ENCODE results near the gene NCDN.
A peak's percentile ranks its signal among the peaks of the same experiment; 100 is the strongest.

The NCDN gene

GRCh38 chr1:35592991-35593769 is 35.6 kb downstream of the NCDN start:
- Histone ChIP-seq H3K27ac (ENCODE audit: low read depth, low read length) (no peak overlapping the region), H3K9ac (ENCODE audit: low read depth, low read length) (no peak overlapping the region), H3K4me1 (ENCODE audit: control insufficient read depth, insufficient read depth, low read length) (no peaks in the 10 kb centered on the region), H3K27me3 (ENCODE audit: control insufficient read depth, insufficient read depth, low read length) (no peaks in the 10 kb centered on the region), H3K4me3 (ENCODE audit: low read depth, low read length) (no peak overlapping the region), H3K9me3 (ENCODE audit: control insufficient read depth, insufficient read depth, low read length) (no peaks in the 10 kb centered on the region), H3K36me3 (ENCODE audit: control insufficient read depth, insufficient read depth, low read length) (0 out of 2 replicates have a peak, but pooled peaks cover 3% of the 10 kb centered on the region)

GRCh38 chr1:35594005-35594760 is 36.6 kb downstream of the NCDN start:
- Histone ChIP-seq H3K4me3 (ENCODE audit: low read depth, low read length) (no peak overlapping the region), H3K27me3 (ENCODE audit: control insufficient read depth, insufficient read depth, low read length) (no peaks in the 10 kb centered on the region), H3K9me3 (ENCODE audit: control insufficient read depth, insufficient read depth, low read length) (no peaks in the 10 kb centered on the region), H3K4me1 (ENCODE audit: control insufficient read depth, insufficient read depth, low read length) (no peaks in the 10 kb centered on the region), H3K9ac (ENCODE audit: low read depth, low read length) (no peak overlapping the region), H3K36me3 (ENCODE audit: control insufficient read depth, insufficient read depth, low read length) (0 out of 2 replicates have a peak, but pooled peaks cover 3% of the 10 kb centered on the region), H3K27ac (ENCODE audit: low read depth, low read length) (no peak overlapping the region)

GRCh38 chr1:35595684-35596083 is 38.1 kb downstream of the NCDN start:
- Histone ChIP-seq H3K4me3 (ENCODE audit: low read depth, low read length) (no peak overlapping the region), H3K36me3 (ENCODE audit: control insufficient read depth, insufficient read depth, low read length) (peaks cover 13% of the 10 kb centered on the region; the same call in 1 of the 2 replicates), H3K9me3 (ENCODE audit: control insufficient read depth, insufficient read depth, low read length) (no peaks in the 10 kb centered on the region), H3K9ac (ENCODE audit: low read depth, low read length) (no peak overlapping the region), H3K27me3 (ENCODE audit: control insufficient read depth, insufficient read depth, low read length) (no peaks in the 10 kb centered on the region), H3K27ac (ENCODE audit: low read depth, low read length) (no peak overlapping the region), H3K4me1 (ENCODE audit: control insufficient read depth, insufficient read depth, low read length) (no peaks in the 10 kb centered on the region)

- no peak overlapping the region for H3K9ac ChIP-seq (ENCODE audit: low read depth, low read length)
- H3K36me3 ChIP-seq (ENCODE audit: control insufficient read depth, insufficient read depth, low read length): peaks cover 32% of the 10 kb centered on the region
- no peak overlapping the region for H3K4me3 ChIP-seq (ENCODE audit: low read depth, low read length)
- no peak overlapping the region for H3K27ac ChIP-seq (ENCODE audit: low read depth, low read length)
- H3K9me3 ChIP-seq (ENCODE audit: control insufficient read depth, insufficient read depth, low read length): no peaks in the 10 kb centered on the region
- no peaks in the 10 kb centered on the region for H3K27me3 ChIP-seq (ENCODE audit: control insufficient read depth, insufficient read depth, low read length)
- no peaks in the 10 kb centered on the region for H3K4me1 ChIP-seq (ENCODE audit: control insufficient read depth, insufficient read depth, low read length)
Measured at GRCh38 chr1:35597870-35598269, 40.3 kb downstream of the NCDN start.

GRCh38 chr1:35598895-35599294 is 41.3 kb downstream of the NCDN start:
- no peaks in the 10 kb centered on the region for H3K9me3 ChIP-seq (ENCODE audit: control insufficient read depth, insufficient read depth, low read length)
- H3K4me1 ChIP-seq (ENCODE audit: control insufficient read depth, insufficient read depth, low read length): no peaks in the 10 kb centered on the region
- no peak overlapping the region for H3K9ac ChIP-seq (ENCODE audit: low read depth, low read length)
- H3K36me3 ChIP-seq (ENCODE audit: control insufficient read depth, insufficient read depth, low read length): peaks cover 42% of the 10 kb centered on the region
- H3K27me3 ChIP-seq (ENCODE audit: control insufficient read depth, insufficient read depth, low read length): no peaks in the 10 kb centered on the region
- H3K4me3 ChIP-seq (ENCODE audit: low read depth, low read length): no peak overlapping the region
- no peak overlapping the region for H3K27ac ChIP-seq (ENCODE audit: low read depth, low read length)

GRCh38 chr1:35599411-35599810 is 41.8 kb downstream of the NCDN start:
- Histone ChIP-seq H3K36me3 (ENCODE audit: control insufficient read depth, insufficient read depth, low read length) (peaks cover 46% of the 10 kb centered on the region), H3K4me3 (ENCODE audit: low read depth, low read length) (no peak overlapping the region), H3K27ac (ENCODE audit: low read depth, low read length) (no peak overlapping the region)

GRCh38 chr1:35600593-35600992 is 43.0 kb downstream of the NCDN start:
- H3K36me3 ChIP-seq (ENCODE audit: control insufficient read depth, insufficient read depth, low read length): peaks cover 56% of the 10 kb centered on the region
- H3K9ac ChIP-seq (ENCODE audit: low read depth, low read length): no peak overlapping the region
- H3K27ac ChIP-seq (ENCODE audit: low read depth, low read length): no peak overlapping the region

More at GRCh38 chr1:35599411-35599810, 41.8 kb downstream of the NCDN start:
- no peaks in the 10 kb centered on the region for H3K4me1 ChIP-seq (ENCODE audit: control insufficient read depth, insufficient read depth, low read length)
- H3K27me3 ChIP-seq (ENCODE audit: control insufficient read depth, insufficient read depth, low read length): no peaks in the 10 kb centered on the region
- H3K9ac ChIP-seq (ENCODE audit: low read depth, low read length): no peak overlapping the region
- H3K9me3 ChIP-seq (ENCODE audit: control insufficient read depth, insufficient read depth, low read length): no peaks in the 10 kb centered on the region

GRCh38 chr1:35603468-35603867 is 45.9 kb downstream of the NCDN start:
- H3K9ac ChIP-seq (ENCODE audit: low read depth, low read length): no peak overlapping the region
- no peak overlapping the region for H3K27ac ChIP-seq (ENCODE audit: low read depth, low read length)
- peaks cover 79% of the 10 kb centered on the region for H3K36me3 ChIP-seq (ENCODE audit: control insufficient read depth, insufficient read depth, low read length)
- H3K4me1 ChIP-seq (ENCODE audit: control insufficient read depth, insufficient read depth, low read length): no peaks in the 10 kb centered on the region
- H3K4me3 ChIP-seq (ENCODE audit: low read depth, low read length): no peak overlapping the region
- no peaks in the 10 kb centered on the region for H3K27me3 ChIP-seq (ENCODE audit: control insufficient read depth, insufficient read depth, low read length)
- H3K9me3 ChIP-seq (ENCODE audit: control insufficient read depth, insufficient read depth, low read length): no peaks in the 10 kb centered on the region

More at GRCh38 chr1:35600593-35600992, 43.0 kb downstream of the NCDN start:
- Histone ChIP-seq H3K4me1 (ENCODE audit: control insufficient read depth, insufficient read depth, low read length) (no peaks in the 10 kb centered on the region), H3K9me3 (ENCODE audit: control insufficient read depth, insufficient read depth, low read length) (no peaks in the 10 kb centered on the region), H3K4me3 (ENCODE audit: low read depth, low read length) (no peak overlapping the region), H3K27me3 (ENCODE audit: control insufficient read depth, insufficient read depth, low read length) (no peaks in the 10 kb centered on the region)

- no peaks in the 10 kb centered on the region for H3K4me1 ChIP-seq (ENCODE audit: control insufficient read depth, insufficient read depth, low read length)
- no peak overlapping the region for H3K9ac ChIP-seq (ENCODE audit: low read depth, low read length)
- no peaks in the 10 kb centered on the region for H3K27me3 ChIP-seq (ENCODE audit: control insufficient read depth, insufficient read depth, low read length)
- no peak overlapping the region for H3K27ac ChIP-seq (ENCODE audit: low read depth, low read length)
- peaks cover 83% of the 10 kb centered on the region for H3K36me3 ChIP-seq (ENCODE audit: control insufficient read depth, insufficient read depth, low read length)
- no peak overlapping the region for H3K4me3 ChIP-seq (ENCODE audit: low read depth, low read length)
- no peaks in the 10 kb centered on the region for H3K9me3 ChIP-seq (ENCODE audit: control insufficient read depth, insufficient read depth, low read length)
Measured at GRCh38 chr1:35603941-35604340, 46.3 kb downstream of the NCDN start.

GRCh38 chr1:35605071-35605866 is 47.7 kb downstream of the NCDN start:
- Histone ChIP-seq H3K4me3 (ENCODE audit: low read depth, low read length) (no peak overlapping the region), H3K27me3 (ENCODE audit: control insufficient read depth, insufficient read depth, low read length) (no peaks in the 10 kb centered on the region), H3K4me1 (ENCODE audit: control insufficient read depth, insufficient read depth, low read length) (no peaks in the 10 kb centered on the region), H3K9ac (ENCODE audit: low read depth, low read length) (no peak overlapping the region), H3K27ac (ENCODE audit: low read depth, low read length) (peak overlapping the region; percentile 50), H3K9me3 (ENCODE audit: control insufficient read depth, insufficient read depth, low read length) (no peaks in the 10 kb centered on the region), H3K36me3 (ENCODE audit: control insufficient read depth, insufficient read depth, low read length) (peaks cover 90% of the 10 kb centered on the region)

All from HUES48 (cell line).